Medulla oblongata (tissue), 1 donor: ENCODE data around the gene NKAIN2.
"Not testable (repeated sequence)": the region's sequence is repeated elsewhere in the genome, so short reads cannot be mapped to it uniquely, and the experiment has no call there.

Experiments used
- DNase-seq: peaks from one replicate; pipeline ENCODE4 v3.0.0-alpha.2; 2015; ENCODE audit errors: extremely low spot score

The NKAIN2 gene

GRCh38 chr6:124679387-124679786 lies 875.7 kb downstream of the NKAIN2 start:
- DNase-seq: no peak

- DNase-seq: no peak
These were observed 879.1 kb downstream of the NKAIN2 start for GRCh38 chr6:124682751-124683150.

- peak; percentile 20 for DNase-seq
These were observed 879.8 kb downstream of the NKAIN2 start for GRCh38 chr6:124683507-124683906.

GRCh38 chr6:124684621-124685020 lies 881.0 kb downstream of the NKAIN2 start:
- DNase-seq: no peak

- DNase-seq: no peak
These were observed 884.7 kb downstream of the NKAIN2 start for GRCh38 chr6:124688369-124688768.

GRCh38 chr6:124694139-124694705 lies 890.6 kb downstream of the NKAIN2 start:
- peak; percentile 3 for DNase-seq

GRCh38 chr6:124699038-124699437 lies 895.4 kb downstream of the NKAIN2 start:
- DNase-seq: no peak

- no peak for DNase-seq
These were observed 899.9 kb downstream of the NKAIN2 start for GRCh38 chr6:124703541-124703940.

- DNase-seq: not testable (repeated sequence)
These were observed 908.9 kb downstream of the NKAIN2 start for GRCh38 chr6:124712532-124712931.

- no peak for DNase-seq
These were observed 911.1 kb downstream of the NKAIN2 start for GRCh38 chr6:124714728-124715127.

GRCh38 chr6:124719913-124720312 lies 916.2 kb downstream of the NKAIN2 start:
- no peak for DNase-seq

GRCh38 chr6:124721331-124721730 lies 917.7 kb downstream of the NKAIN2 start:
- no peak for DNase-seq

GRCh38 chr6:124722141-124722878 lies 918.6 kb downstream of the NKAIN2 start:
- no peak for DNase-seq

- no peak for DNase-seq
These were observed 920.0 kb downstream of the NKAIN2 start for GRCh38 chr6:124723671-124724070.

- DNase-seq: not testable (repeated sequence)
These were observed 934.1 kb downstream of the NKAIN2 start for GRCh38 chr6:124737804-124738203.

- DNase-seq: peak; percentile 47
These were observed 934.8 kb downstream of the NKAIN2 start for GRCh38 chr6:124738482-124738881.

- no peak for DNase-seq
These were observed 937.7 kb downstream of the NKAIN2 start for GRCh38 chr6:124741341-124741740.

- DNase-seq: no peak
These were observed 939.3 kb downstream of the NKAIN2 start for GRCh38 chr6:124742971-124743370.

GRCh38 chr6:124743420-124743819 lies 939.8 kb downstream of the NKAIN2 start:
- DNase-seq: no peak

GRCh38 chr6:124747349-124747748 lies 943.7 kb downstream of the NKAIN2 start:
- no peak for DNase-seq

GRCh38 chr6:124748778-124749177 lies 945.1 kb downstream of the NKAIN2 start:
- DNase-seq: no peak

GRCh38 chr6:124753001-124753400 lies 949.3 kb downstream of the NKAIN2 start:
- DNase-seq: no peak

GRCh38 chr6:124753562-124754105 lies 950.0 kb downstream of the NKAIN2 start:
- no peak for DNase-seq
